H4 (cell line): ENCODE data around the gene ENTHD1. TPM values are rescaled to one million over a fixed set of nuclear protein-coding genes. Genes with fewer than 3 reads are reported as not detected.
"Not testable (repeated sequence)": the region's sequence is repeated elsewhere in the genome, so short reads cannot be mapped to it uniquely, and the experiment has no call there.

ENCODE experiments used
- DNase-seq: peaks from one replicate; pipeline ENCODE4 v3.0.0-alpha.2; 2015; ENCODE audit warnings: low spot score
- total RNA-seq: library from RNA; depleted of rRNA; stranded (reverse); fragments of >200 nt; shearing (Covaris generic); gene quantifications from 2 replicates; pipeline ENCODE4 v1.2.3, GENCODE V29; 2014

Gene ENTHD1
- total RNA-seq, 1 experiment from 2014 or later = not detected

- no peak for DNase-seq
These were observed 115.7 kb downstream of the ENTHD1 start for GRCh38 chr22:39777716-39778454.

GRCh38 chr22:39776295-39777009 is 117.1 kb downstream of the ENTHD1 start:
- DNase-seq = no peak

GRCh38 chr22:39773976-39774539 is 119.5 kb downstream of the ENTHD1 start:
- DNase-seq = peak; percentile 17

GRCh38 chr22:39773503-39773902 is 120.1 kb downstream of the ENTHD1 start:
- DNase-seq = no peak

- no peak for DNase-seq
These were observed 122.1 kb downstream of the ENTHD1 start for GRCh38 chr22:39771486-39771885.

GRCh38 chr22:39765661-39766060 is 127.9 kb downstream of the ENTHD1 start:
- DNase-seq = no peak

GRCh38 chr22:39765046-39765445 is 128.5 kb downstream of the ENTHD1 start:
- no peak for DNase-seq

- no peak for DNase-seq
These were observed 130.3 kb downstream of the ENTHD1 start for GRCh38 chr22:39763276-39763675.

- DNase-seq = no peak
These were observed 142.8 kb downstream of the ENTHD1 start for GRCh38 chr22:39750759-39751158.

GRCh38 chr22:39748877-39749276 is 144.7 kb downstream of the ENTHD1 start:
- DNase-seq = peak; percentile 94

- no peak for DNase-seq
These were observed 146.8 kb downstream of the ENTHD1 start for GRCh38 chr22:39746600-39747262.

GRCh38 chr22:39745789-39746188 is 147.8 kb downstream of the ENTHD1 start:
- DNase-seq = no peak

- no peak for DNase-seq
These were observed 149.2 kb downstream of the ENTHD1 start for GRCh38 chr22:39744353-39744752.

- no peak for DNase-seq
These were observed 149.6 kb downstream of the ENTHD1 start for GRCh38 chr22:39743935-39744334.

GRCh38 chr22:39739338-39740027 is 154.1 kb downstream of the ENTHD1 start:
- DNase-seq = peak; percentile 28

GRCh38 chr22:39738746-39739145 is 154.8 kb downstream of the ENTHD1 start:
- DNase-seq = no peak

- no peak for DNase-seq
These were observed 157.8 kb downstream of the ENTHD1 start for GRCh38 chr22:39735776-39736175.

- no peak for DNase-seq
These were observed 158.7 kb downstream of the ENTHD1 start for GRCh38 chr22:39734866-39735265.

GRCh38 chr22:39734046-39734445 is 159.5 kb downstream of the ENTHD1 start:
- DNase-seq = not testable (repeated sequence)

- DNase-seq = no peak
These were observed 160.4 kb downstream of the ENTHD1 start for GRCh38 chr22:39733191-39733590.

GRCh38 chr22:39732625-39733024 is 160.9 kb downstream of the ENTHD1 start:
- DNase-seq = no peak
